IPS-NIHi11 (cell line): ENCODE results near the gene CPXM2.

Experiments used
- DNase-seq: peaks from one replicate; pipeline ENCODE4 v3.0.0; 2012; ENCODE audit warnings: mixed read lengths, low spot score

Gene CPXM2

DNA sequence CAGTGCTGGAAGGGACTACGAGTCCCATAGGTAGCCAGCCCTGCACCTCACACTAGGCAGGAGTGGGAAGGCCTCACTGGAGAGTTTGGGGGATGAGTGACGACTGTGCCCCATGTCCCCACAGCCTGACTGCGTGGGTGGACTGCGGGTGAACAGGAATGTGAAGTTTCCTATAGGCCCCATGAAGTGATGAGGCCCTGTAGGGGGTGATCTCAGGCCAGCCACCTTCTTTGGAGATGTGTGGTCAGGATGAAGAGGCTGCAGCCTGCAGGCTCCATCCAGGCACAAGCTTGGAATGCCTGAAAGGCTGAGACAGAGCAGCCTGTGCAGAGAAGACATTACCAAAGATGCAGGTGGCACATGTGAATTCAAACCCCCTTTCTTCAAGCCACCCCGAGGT is 94.9 kb downstream of the CPXM2 start:
- no peak for DNase-seq

DNA sequence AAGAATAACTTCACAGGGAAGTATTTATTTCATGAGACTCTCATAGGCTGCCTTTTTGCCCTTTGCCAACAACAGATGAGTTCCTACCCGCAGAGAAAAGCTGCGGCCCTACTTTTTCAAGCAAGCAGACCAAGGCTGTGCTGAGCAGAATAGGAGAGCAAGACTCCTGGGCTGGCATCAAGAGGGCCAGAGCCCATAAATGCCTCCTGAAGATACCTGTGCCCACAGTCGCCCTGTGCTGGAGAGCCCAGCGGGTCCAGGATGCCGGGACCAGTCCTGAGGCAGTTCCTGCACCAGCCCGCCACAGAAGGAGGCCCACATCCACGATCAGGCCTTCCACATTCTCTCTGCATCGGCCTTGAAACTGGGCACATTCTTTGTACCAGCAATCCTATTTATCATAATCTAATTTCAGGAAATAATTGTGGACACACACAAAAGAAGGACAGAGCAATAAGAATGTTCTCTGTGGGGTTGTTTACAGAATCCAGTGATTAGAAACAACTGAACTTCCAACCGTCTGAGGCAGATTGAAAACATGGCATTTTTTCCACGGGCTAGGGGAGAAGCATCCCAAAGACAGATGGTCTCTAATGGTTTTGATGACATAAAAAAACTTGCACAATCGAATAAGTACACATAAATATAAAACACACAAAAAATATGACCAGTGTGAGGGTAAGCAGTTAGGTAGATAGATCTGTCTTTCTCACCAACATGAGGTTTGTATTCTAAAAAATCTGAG is 95.6 kb downstream of the CPXM2 start:
- DNase-seq: no peak

DNA sequence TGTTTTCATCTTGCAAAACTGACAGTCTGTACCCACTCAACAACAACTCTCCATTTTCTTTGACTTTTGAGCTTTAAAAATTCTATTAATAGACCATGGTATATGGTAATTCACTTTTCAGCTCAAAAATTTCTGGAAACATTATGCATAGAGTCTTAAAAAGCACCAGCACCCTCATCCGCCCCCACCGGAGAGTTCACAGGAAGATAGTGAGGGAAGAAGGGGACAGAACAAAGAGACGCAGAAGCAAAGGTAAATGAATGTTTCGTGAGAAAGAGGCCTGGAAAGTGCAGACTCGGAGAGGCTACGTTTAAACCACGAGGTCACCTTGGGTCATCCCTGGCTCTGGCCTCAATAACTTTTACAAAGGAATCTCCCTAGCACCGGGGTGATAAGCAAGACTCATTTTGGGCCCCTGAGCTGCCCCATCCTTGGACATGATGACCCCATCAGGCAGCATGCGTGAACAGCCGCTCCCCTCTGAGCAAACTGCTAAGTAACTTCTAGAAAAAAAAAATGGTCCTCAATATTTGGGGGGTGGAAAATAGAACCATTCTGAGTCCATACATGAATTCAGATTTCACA is 96.3 kb downstream of the CPXM2 start:
- no peak for DNase-seq

DNA sequence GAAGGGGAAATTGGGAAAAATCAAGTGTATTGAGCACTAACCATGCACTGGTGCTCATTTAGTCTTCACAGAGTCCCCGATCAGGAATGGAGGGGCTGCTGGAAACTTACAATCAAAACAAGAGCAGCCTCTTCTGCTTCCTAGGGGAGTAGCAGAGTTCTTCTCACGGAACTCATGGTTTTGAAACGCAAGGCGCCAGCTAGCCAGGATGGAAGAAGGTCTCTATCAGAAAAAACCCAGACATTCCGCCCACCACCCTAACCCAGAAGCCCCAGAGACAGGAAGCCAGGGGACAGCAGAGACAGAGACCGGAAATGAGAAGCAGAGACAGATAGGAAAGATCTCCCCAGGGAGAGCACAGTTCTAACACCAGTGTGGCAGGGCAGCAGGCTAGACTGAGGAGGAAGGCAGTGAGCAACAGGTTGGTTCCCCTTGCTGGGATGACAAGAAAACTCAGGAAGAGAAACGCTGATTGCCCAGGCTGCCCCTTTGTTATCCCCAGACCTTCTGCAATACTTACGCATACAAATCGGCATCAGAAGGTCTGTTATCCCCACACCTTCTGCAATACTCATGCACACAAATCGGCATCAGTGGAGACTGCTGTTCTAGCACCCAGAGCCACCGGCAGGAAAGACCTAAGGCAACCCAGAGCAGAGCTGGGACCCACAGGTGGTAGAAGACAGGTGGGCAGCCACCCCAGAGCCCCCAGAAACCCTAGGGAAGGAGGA is 99.2 kb downstream of the CPXM2 start:
- DNase-seq: no peak

DNA sequence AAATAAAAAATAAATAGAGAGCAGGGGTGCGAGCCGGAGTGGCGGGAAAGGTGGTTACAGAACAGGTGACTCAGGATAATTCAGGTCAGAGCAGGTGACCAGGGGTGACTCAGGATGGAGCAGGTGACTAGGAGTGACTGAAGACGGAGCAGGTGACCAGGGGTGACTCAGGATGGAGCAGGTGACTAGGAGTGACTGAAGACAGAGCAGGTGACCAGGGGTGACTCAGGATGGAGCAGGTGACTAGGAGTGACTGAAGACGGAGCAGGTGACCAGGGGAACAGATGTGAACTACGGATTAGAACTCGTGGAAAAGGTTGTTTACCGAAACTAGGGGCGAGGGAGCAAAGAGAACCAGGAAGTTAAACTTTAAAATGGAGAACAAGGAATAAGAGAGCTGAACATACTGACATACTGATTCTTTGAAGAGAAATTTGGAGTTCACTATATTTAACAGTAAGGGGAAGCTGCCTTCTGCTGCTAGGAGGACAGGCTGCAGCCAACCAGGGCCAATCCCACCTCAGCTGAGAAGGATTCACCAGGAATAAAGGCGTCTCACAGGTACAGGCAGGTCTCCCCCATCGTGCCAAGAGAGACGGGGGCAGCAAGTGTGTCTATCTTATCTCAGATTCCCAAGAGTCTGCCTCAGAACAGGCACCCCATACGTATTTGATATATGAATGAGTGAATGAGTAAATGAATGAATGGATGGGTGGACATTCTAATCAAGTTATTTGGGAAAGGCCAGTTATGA is 101.3 kb downstream of the CPXM2 start:
- no peak for DNase-seq

DNA sequence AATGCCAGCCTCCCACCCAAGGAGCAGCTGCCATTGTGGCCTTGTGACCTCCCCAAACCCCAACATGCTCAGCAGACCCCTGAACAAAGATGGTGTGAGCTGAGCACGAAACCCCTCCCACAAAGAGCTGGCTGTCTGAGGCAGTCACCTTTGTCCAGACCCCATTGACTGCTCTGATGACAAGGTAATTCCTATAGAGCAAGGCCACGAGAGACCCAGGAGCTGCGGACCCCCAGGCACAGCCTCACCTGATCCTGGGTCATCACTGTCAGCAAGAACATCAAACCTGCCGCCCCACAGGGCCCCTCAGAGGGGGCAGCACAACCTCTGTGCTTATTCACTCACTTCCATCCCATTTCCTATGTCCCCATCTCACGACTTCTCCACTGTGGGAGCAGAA is 102.6 kb downstream of the CPXM2 start:
- DNase-seq: no peak

DNA sequence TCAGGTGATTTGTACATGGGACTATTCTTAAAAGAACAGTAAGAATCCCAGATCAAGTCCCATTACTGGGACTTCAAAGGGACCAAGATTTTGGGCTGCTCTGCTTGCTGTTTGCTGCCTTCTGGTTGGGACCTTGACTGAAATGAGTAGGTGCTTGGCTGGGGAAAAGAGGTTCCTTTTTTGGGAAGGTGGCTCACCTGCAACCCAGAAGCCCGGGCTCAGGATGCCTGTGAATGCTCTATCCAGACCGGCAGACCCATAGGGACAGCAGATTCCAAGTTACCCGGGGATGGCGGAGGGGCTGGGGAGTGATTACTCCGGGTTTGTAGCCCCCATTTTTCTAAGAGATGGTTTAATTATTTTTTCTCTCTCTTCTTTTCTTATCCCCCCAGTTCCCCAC is 104.0 kb downstream of the CPXM2 start:
- no peak for DNase-seq

DNA sequence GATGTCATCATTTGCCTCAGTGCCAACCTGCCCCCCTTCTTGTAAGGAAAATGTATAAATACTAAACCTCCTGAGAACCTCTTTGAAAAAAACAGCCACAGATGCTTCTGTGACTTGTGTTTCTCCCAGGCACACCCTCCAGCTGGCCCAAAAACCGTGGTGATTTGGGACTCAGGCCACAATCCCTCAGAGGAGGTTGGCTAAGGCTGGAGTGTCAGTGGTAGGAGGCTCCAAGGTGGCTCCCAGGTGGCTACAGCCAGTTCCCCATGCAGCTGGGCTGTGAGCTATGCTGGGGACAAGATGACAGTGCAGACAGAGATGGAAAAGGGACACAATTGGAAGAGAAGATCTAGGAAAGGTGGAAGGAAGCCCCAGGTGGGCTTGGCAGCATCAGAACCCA is 104.7 kb downstream of the CPXM2 start:
- no peak for DNase-seq

DNA sequence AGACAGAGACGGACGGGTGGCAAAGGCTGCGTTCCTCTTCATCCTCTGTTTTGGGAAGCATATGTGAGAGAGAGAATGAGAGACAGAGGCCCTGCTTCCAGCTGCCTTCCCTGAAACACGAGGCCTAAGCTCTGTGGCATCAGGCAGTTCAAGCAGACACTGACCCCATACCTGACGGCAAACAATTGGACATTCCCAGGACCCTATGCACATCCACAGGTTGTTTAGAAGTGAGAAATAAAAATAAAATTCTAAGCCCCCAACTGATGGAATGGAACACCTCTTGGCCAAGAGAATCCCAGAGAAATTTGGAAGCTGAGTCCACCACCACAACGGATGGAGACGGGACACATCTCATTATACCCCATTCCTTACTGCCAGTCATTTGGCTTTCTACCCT is 105.3 kb downstream of the CPXM2 start:
- DNase-seq: no peak

DNA sequence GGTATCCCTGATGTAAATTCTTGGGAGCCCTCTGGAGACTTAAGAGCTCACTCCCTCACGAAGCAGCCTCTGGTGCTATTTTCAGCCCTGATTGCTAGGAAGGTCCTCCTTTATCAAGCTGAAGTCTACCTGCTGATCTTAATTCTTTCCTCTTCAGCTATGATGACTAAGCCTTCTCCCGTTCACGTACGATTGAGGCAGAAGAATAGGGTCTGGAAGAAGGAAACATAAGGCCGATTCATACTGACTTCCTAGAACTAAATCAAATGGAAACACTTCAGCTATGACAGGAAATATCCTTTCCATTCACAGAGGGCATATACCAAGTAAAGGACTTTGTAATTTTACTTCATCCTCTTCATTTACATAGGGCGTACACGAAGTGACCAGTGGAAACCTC is 107.0 kb downstream of the CPXM2 start:
- DNase-seq: no peak

DNA sequence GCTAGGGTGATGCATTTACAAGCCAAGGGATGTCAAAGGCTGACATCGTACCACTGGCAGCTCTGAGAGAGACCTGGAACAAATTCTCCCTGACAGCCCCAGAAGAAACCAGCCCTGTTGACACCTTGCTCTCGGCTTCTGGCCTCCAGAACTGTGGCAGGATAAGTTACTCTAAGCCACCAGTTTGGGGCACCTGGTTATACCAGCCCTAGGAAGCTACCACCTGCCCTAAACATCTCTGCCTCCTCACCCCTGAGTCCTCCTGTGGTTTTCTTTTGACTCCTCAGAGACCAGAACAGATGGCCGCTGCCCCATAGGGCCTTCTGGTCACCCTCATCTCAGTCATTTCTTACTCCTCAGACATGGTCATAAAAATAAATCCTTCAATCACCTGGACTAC is 107.4 kb downstream of the CPXM2 start:
- DNase-seq: no peak

DNA sequence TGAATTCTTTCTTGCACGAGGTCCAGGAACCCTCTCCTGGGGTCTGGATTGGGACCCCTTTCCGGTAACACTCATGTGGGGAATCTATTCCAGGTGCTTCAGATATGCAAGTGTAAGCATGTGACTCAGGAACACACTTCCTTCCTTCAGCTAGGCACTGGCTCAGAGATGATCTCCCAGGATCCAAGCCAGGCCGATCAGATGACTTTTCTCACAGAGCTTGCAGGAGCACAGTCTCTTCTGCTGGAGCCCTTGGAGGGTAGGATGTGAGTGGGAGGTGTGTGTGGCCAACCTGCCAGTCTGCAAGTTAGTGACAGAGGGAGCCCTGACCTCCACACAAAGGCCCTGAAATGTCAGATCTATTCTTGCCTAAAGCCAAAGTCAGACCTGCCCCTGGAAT is 108.3 kb downstream of the CPXM2 start:
- no peak for DNase-seq

DNA sequence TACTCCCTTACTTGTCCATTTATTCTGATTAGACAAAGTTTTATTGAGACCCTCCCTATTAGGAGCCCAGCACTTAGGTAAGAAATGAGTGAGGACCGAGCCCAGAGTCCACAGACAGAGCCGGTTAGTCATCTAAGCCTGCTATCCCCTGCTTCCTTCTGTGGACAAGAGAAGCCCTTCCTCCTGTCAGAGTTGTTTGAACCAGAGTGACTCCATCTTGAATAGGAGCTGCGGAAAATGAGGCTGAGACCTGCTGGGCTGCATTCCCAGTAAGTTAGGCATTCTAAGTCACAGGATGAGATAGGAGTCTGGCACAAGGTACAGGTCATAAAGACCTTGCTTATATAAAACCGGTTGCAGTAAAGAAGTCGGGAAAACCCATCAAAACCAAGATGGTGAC is 109.1 kb downstream of the CPXM2 start:
- no peak for DNase-seq

DNA sequence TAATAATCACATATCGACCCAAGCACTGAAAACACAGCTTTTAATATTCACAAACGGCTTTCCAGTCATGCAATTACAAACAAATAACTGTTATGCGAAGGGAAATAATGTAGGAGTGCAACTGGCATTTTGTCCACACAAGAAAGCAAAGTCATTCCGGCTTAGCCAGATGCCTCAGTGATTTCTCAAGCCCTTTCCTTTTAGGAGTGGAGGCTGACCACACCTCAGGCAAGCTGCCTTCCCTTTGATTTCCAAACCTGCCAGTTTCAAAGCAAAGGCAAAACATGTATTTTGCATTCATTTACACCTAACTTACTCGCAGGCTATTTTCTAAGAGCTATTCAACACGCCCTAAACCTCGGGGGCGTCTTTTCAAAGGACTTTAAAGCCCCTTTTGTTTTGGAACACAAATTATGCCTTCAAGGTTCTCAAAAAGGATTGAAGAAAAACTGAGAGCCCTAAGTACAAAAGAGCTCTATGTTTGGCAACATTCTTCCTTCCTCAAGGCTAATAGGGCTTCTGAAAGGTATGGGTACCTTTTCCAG is 109.6 kb downstream of the CPXM2 start:
- no peak for DNase-seq

DNA sequence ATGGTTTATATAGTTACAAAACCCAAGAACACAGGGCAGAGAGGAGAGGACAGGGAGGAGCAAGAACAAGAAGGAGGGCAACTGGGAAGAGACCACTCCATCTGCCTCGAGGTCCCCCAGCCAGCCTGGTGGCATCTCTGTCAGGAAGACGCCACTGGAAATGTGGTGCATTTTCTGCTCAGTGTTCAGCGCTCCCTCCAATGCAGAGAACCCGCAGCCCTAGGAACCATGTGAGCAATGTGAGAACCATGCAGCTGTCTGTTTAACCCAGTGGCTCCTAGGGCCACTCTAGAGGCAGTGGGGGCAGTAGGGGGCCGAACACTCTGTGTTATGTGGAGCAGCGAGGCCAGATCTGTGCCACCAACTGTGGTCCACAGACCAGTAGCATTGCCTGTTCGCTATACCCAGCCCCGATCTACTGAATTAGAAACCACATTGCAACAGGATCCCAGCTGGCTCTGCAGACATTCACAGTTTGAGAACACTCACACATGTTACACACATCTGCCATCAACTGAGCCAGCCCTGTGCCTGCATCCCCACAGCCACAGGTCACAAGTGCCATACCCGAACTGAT is 110.2 kb downstream of the CPXM2 start:
- DNase-seq: no peak

DNA sequence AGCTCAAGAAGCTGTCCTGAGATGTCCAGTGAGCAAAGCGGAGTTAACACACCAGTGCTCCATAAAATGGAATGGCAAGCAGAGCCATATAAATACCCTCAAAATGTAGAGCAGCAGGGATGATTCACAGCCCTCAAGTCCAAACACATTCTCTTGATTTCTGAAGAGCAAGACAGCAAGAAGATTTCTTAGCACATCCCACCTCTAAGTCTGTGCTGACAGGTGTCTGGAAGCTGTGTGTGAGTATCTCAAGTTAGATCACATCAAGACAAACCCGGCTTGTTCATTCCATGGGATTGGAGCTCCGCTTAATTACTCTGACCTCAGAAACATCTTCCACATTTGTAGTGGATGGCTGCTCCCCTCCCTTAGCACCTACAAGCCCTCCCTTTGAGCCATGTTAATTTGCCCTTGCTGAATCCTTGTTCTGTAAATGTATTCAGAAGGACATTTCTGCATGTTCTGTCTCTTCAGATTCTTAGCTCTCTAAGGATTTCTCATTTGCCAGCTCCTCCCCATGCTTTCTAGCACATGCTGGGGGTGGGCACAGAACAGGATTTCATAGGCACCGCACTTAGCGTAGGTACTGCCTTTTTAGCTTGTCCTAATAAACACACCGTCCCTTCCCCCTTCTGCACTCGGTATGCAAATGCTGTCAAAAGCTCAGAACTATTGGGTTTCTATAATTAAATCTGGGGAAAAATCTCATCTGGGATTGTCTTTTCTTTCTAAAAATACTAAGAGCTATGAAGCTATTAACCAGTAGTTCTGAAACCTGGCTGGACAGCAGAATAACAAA is 112.7 kb downstream of the CPXM2 start:
- no peak for DNase-seq

DNA sequence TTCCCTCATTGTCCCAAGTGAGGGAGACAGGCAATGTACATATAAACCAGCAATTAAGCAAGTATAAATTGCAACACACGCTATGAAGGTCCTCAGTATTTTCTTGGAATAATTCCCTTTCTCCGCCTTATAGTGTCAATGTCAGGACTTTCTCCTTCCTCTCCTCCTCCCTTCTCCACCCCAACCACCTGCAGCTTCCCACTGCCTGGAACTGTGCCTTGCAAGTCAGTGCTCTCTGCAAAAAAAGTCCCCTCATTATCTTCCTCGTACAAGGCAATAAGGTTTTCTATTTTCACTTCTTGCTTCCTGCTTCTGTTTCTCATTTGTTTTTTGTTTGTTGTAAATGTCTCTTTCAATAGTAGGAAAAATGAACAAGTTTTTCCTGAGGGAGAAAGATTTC is 113.7 kb downstream of the CPXM2 start:
- DNase-seq: no peak

DNA sequence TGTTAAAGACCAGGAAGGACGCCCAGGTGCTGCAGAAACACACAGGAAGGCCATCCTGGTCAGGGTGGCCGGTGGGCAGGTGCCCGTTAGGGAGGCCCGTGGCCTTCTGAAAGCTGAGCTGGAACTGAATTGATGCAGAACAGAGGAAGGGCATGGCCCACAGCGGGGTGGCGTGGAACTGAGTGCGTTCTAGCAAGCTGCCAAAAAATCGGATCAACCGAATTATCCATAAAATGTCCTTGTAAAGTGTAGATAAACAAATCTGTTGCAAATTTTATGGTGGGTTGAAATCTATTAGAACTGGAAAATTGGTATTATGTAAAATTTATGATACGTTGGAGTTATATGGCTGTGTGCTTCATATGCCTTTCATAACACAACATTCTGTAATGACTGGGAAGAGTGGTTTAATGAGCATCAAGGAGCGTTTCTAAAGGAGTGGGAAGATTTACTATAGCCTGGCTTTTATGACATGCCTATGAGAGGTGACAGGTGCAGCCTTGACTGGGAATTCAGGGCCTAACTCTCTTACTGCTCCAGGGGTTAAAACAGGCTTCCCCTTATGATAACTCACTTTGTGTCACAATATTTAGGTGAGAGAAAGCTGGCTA is 117.4 kb downstream of the CPXM2 start:
- no peak for DNase-seq

DNA sequence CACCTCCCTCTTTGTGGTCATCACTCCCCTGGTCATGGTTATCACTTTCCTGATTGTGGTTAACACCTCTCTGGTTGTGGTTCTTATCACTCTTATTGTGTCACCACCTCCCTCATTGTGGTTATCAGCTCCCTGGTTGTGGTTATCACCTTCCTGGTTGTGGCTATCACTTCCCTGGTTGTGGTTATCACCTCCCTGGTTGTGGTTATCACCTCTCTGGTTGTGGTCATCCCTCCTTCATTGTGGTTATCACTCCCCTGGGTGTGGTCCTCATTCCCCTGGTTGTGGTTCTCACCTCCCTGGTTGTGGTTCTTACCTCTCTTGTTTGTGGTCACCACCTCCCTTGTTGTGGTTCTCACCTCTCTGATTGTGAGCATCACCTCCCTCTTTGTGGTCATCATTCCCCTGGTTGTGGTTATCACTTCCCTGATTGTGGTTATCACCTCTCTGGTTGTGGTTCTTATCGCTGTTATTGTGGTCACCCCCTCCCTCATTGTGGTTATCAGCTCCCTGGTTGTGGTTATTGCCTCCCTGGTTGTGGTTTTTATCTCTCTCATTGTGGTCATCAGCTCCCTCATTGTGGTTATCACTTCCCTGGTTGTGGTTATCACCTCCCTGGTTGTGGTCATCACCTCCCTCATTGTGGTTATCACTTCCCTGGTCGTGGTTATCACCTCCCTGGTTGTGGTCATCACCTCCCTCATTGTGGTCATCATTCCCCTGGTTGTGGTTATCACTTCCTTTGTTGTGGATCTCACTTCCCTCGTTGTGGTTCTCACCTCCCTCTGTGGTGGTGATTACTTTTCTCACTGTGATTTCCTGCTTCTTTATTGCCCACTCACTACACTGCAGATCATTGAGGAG is 118.7 kb downstream of the CPXM2 start:
- no peak for DNase-seq
